ENCODE data around the gene COMMD4.

COMMD4 gene

GRCh38 chr15:75359537-75360250 is 23.8 kb downstream of the COMMD4 start:
- Histone ChIP-seq H3K4me3 (ENCODE audit: low read length) (no peak overlapping the region), H3K27me3 (ENCODE audit: control insufficient read depth, insufficient read depth, low read length) (no peaks in the 10 kb centered on the region), H3K4me1 (ENCODE audit: control insufficient read depth, low read depth, low read length) (no peaks in the 10 kb centered on the region), H3K36me3 (ENCODE audit: control insufficient read depth, low read depth, low read length) (peaks cover 13% of the 10 kb centered on the region), H3K9ac (ENCODE audit: low read length) (no peak overlapping the region), H3K27ac (ENCODE audit: low read length) (no peak overlapping the region), H3K9me3 (ENCODE audit: control insufficient read depth, low read depth, low read length) (no peaks in the 10 kb centered on the region)

- H3K27me3 ChIP-seq (ENCODE audit: control insufficient read depth, insufficient read depth, low read length), result no peaks in the 10 kb centered on the region
- H3K9ac ChIP-seq (ENCODE audit: low read length), result no peak overlapping the region
- no peak overlapping the region for H3K4me3 ChIP-seq (ENCODE audit: low read length)
- no peaks in the 10 kb centered on the region for H3K9me3 ChIP-seq (ENCODE audit: control insufficient read depth, low read depth, low read length)
- H3K4me1 ChIP-seq (ENCODE audit: control insufficient read depth, low read depth, low read length), result no peaks in the 10 kb centered on the region
- H3K27ac ChIP-seq (ENCODE audit: low read length), result no peak overlapping the region
- H3K36me3 ChIP-seq (ENCODE audit: control insufficient read depth, low read depth, low read length), result peaks cover 18% of the 10 kb centered on the region
These were observed 24.5 kb downstream of the COMMD4 start for GRCh38 chr15:75360391-75360790.

GRCh38 chr15:75360856-75361255 is 25.0 kb downstream of the COMMD4 start:
- H3K9me3 ChIP-seq (ENCODE audit: control insufficient read depth, low read depth, low read length), result no peaks in the 10 kb centered on the region
- H3K4me3 ChIP-seq (ENCODE audit: low read length), result no peak overlapping the region
- no peaks in the 10 kb centered on the region for H3K4me1 ChIP-seq (ENCODE audit: control insufficient read depth, low read depth, low read length)
- no peak overlapping the region for H3K9ac ChIP-seq (ENCODE audit: low read length)
- no peaks in the 10 kb centered on the region for H3K27me3 ChIP-seq (ENCODE audit: control insufficient read depth, insufficient read depth, low read length)
- H3K36me3 ChIP-seq (ENCODE audit: control insufficient read depth, low read depth, low read length), result peaks cover 16% of the 10 kb centered on the region
- H3K27ac ChIP-seq (ENCODE audit: low read length), result no peak overlapping the region

- H3K9ac ChIP-seq (ENCODE audit: low read length), result no peak overlapping the region
- H3K4me1 ChIP-seq (ENCODE audit: control insufficient read depth, low read depth, low read length), result no peaks in the 10 kb centered on the region
- H3K4me3 ChIP-seq (ENCODE audit: low read length), result no peak overlapping the region
- H3K9me3 ChIP-seq (ENCODE audit: control insufficient read depth, low read depth, low read length), result no peaks in the 10 kb centered on the region
- peaks cover 16% of the 10 kb centered on the region for H3K36me3 ChIP-seq (ENCODE audit: control insufficient read depth, low read depth, low read length)
- no peak overlapping the region for H3K27ac ChIP-seq (ENCODE audit: low read length)
- H3K27me3 ChIP-seq (ENCODE audit: control insufficient read depth, insufficient read depth, low read length), result no peaks in the 10 kb centered on the region
These were observed 25.6 kb downstream of the COMMD4 start for GRCh38 chr15:75361361-75361988.

GRCh38 chr15:75361989-75362641 is 26.3 kb downstream of the COMMD4 start:
- Histone ChIP-seq H3K9ac (ENCODE audit: low read length) (no peak overlapping the region), H3K27me3 (ENCODE audit: control insufficient read depth, insufficient read depth, low read length) (no peaks in the 10 kb centered on the region), H3K4me3 (ENCODE audit: low read length) (no peak overlapping the region), H3K27ac (ENCODE audit: low read length) (no peak overlapping the region), H3K36me3 (ENCODE audit: control insufficient read depth, low read depth, low read length) (peaks cover 19% of the 10 kb centered on the region), H3K9me3 (ENCODE audit: control insufficient read depth, low read depth, low read length) (no peaks in the 10 kb centered on the region), H3K4me1 (ENCODE audit: control insufficient read depth, low read depth, low read length) (no peaks in the 10 kb centered on the region)

- H3K9me3 ChIP-seq (ENCODE audit: control insufficient read depth, low read depth, low read length), result no peaks in the 10 kb centered on the region
- H3K4me3 ChIP-seq (ENCODE audit: low read length), result no peak overlapping the region
- no peak overlapping the region for H3K9ac ChIP-seq (ENCODE audit: low read length)
- no peak overlapping the region for H3K27ac ChIP-seq (ENCODE audit: low read length)
- H3K36me3 ChIP-seq (ENCODE audit: control insufficient read depth, low read depth, low read length), result peaks cover 21% of the 10 kb centered on the region
- no peaks in the 10 kb centered on the region for H3K27me3 ChIP-seq (ENCODE audit: control insufficient read depth, insufficient read depth, low read length)
- H3K4me1 ChIP-seq (ENCODE audit: control insufficient read depth, low read depth, low read length), result no peaks in the 10 kb centered on the region
These were observed 26.9 kb downstream of the COMMD4 start for GRCh38 chr15:75362642-75363249.

- H3K9ac ChIP-seq (ENCODE audit: low read length), result no peak overlapping the region
- no peak overlapping the region for H3K4me3 ChIP-seq (ENCODE audit: low read length)
- H3K9me3 ChIP-seq (ENCODE audit: control insufficient read depth, low read depth, low read length), result no peaks in the 10 kb centered on the region
- peaks cover 16% of the 10 kb centered on the region for H3K36me3 ChIP-seq (ENCODE audit: control insufficient read depth, low read depth, low read length)
- no peaks in the 10 kb centered on the region for H3K27me3 ChIP-seq (ENCODE audit: control insufficient read depth, insufficient read depth, low read length)
- no peak overlapping the region for H3K27ac ChIP-seq (ENCODE audit: low read length)
- no peaks in the 10 kb centered on the region for H3K4me1 ChIP-seq (ENCODE audit: control insufficient read depth, low read depth, low read length)
These were observed 27.9 kb downstream of the COMMD4 start for GRCh38 chr15:75363786-75364185.

- Histone ChIP-seq H3K9ac (ENCODE audit: low read length) (no peak overlapping the region), H3K4me3 (ENCODE audit: low read length) (no peak overlapping the region), H3K4me1 (ENCODE audit: control insufficient read depth, low read depth, low read length) (peaks cover 7% of the 10 kb centered on the region), H3K36me3 (ENCODE audit: control insufficient read depth, low read depth, low read length) (peaks cover 14% of the 10 kb centered on the region), H3K27ac (ENCODE audit: low read length) (no peak overlapping the region), H3K9me3 (ENCODE audit: control insufficient read depth, low read depth, low read length) (no peaks in the 10 kb centered on the region), H3K27me3 (ENCODE audit: control insufficient read depth, insufficient read depth, low read length) (no peaks in the 10 kb centered on the region)
These were observed 29.0 kb downstream of the COMMD4 start for GRCh38 chr15:75364881-75365280.

GRCh38 chr15:75366163-75366562 is 30.3 kb downstream of the COMMD4 start:
- H3K9me3 ChIP-seq (ENCODE audit: control insufficient read depth, low read depth, low read length), result no peaks in the 10 kb centered on the region
- no peak overlapping the region for H3K4me3 ChIP-seq (ENCODE audit: low read length)
- no peaks in the 10 kb centered on the region for H3K27me3 ChIP-seq (ENCODE audit: control insufficient read depth, insufficient read depth, low read length)
- H3K27ac ChIP-seq (ENCODE audit: low read length), result no peak overlapping the region
- H3K9ac ChIP-seq (ENCODE audit: low read length), result no peak overlapping the region
- H3K4me1 ChIP-seq (ENCODE audit: control insufficient read depth, low read depth, low read length), result peaks cover 7% of the 10 kb centered on the region
- H3K36me3 ChIP-seq (ENCODE audit: control insufficient read depth, low read depth, low read length), result peaks cover 19% of the 10 kb centered on the region

- H3K4me1 ChIP-seq (ENCODE audit: control insufficient read depth, low read depth, low read length), result peaks cover 7% of the 10 kb centered on the region
- no peak overlapping the region for H3K4me3 ChIP-seq (ENCODE audit: low read length)
- no peak overlapping the region for H3K9ac ChIP-seq (ENCODE audit: low read length)
- H3K36me3 ChIP-seq (ENCODE audit: control insufficient read depth, low read depth, low read length), result peaks cover 27% of the 10 kb centered on the region
- H3K9me3 ChIP-seq (ENCODE audit: control insufficient read depth, low read depth, low read length), result no peaks in the 10 kb centered on the region
- no peak overlapping the region for H3K27ac ChIP-seq (ENCODE audit: low read length)
- no peaks in the 10 kb centered on the region for H3K27me3 ChIP-seq (ENCODE audit: control insufficient read depth, insufficient read depth, low read length)
These were observed 31.1 kb downstream of the COMMD4 start for GRCh38 chr15:75367006-75367405.

- Histone ChIP-seq H3K27me3 (ENCODE audit: control insufficient read depth, insufficient read depth, low read length) (no peaks in the 10 kb centered on the region), H3K9me3 (ENCODE audit: control insufficient read depth, low read depth, low read length) (no peaks in the 10 kb centered on the region), H3K4me3 (ENCODE audit: low read length) (peak overlapping the region; percentile 80), H3K36me3 (ENCODE audit: control insufficient read depth, low read depth, low read length) (peaks cover 27% of the 10 kb centered on the region), H3K9ac (ENCODE audit: low read length) (no peak overlapping the region), H3K4me1 (ENCODE audit: control insufficient read depth, low read depth, low read length) (peaks cover 7% of the 10 kb centered on the region), H3K27ac (ENCODE audit: low read length) (no peak overlapping the region)
These were observed 31.6 kb downstream of the COMMD4 start for GRCh38 chr15:75367406-75367912.

Measured in iPS-18a (cell line).